ENCODE data around the gene BCL2L14. TPM values are rescaled to one million over a fixed set of nuclear protein-coding genes. Genes with fewer than 3 reads are reported as not detected.
A peak's percentile ranks its signal among the peaks of the same experiment; 100 is the strongest.

Gene BCL2L14
- polyA plus RNA-seq, 2 of the 4 experiments (the other 2 are of a cell fraction) = 0.06 TPM; not detected in 1

- Histone ChIP-seq H3K4me3 (no peak overlapping the region), H3K4me1 (0 out of 3 replicates have a peak, but pooled peaks cover 3% of the 10 kb centered on the region), H3K4me2 (no peak overlapping the region), H3K27ac (no peak overlapping the region), H3K9me3 (no peaks in the 10 kb centered on the region)
- 29% methylated on average over 3 of the region's 3 CpGs for WGBS (ENCODE audit: missing lambda C conversion rate)
- FAIRE-seq (no peak), DNase-seq (ENCODE audit: low read depth in 1 of 2, low spot score in 1 of 2) (no peak), ATAC-seq (no peak)
- POLR2A ChIA-PET = no interaction called here
- CTCF ChIA-PET = interaction anchor here (0.7 to 10.4 kb wide), 23 partner anchors 8 to 803 kb away, joined by 3 to 271 read pairs (median 5); no protein-coding TSS in a partner anchor
- TF ChIP-seq NFE2L2 (conservative IDR thresholded peaks at IDR 0.05; ENCODE audit: low read length) (no peak), CBX2 (IDR thresholded peaks at IDR 0.05; ENCODE audit: borderline replicate concordance, low read depth) (no peak), HEYL (CRISPR knock-in tag; IDR thresholded peaks at IDR 0.05) (no peak), CHD2 (IDR thresholded peaks at IDR 0.05; ENCODE audit: low read length, partially characterized antibody) (no peak), HOXA7 (CRISPR knock-in tag; IDR thresholded peaks at IDR 0.05) (no peak), MAX (IDR thresholded peaks at IDR 0.05) (no peak), EP300 (IDR thresholded peaks at IDR 0.05) (no peak)
These were observed 36.4 kb upstream of the BCL2L14 start for GRCh38 chr12:12034344-12034743.

- Histone ChIP-seq H3K4me3 (no peak overlapping the region), H3K9me3 (no peaks in the 10 kb centered on the region), H3K27ac (no peak overlapping the region), H3K4me2 (no peak overlapping the region), H3K4me1 (0 out of 3 replicates have a peak, but pooled peaks cover 3% of the 10 kb centered on the region)
- CTCF ChIA-PET = interaction anchor here (0.9 to 10.4 kb wide), 5 partner anchors 113 to 477 kb away, joined by 4 to 271 read pairs (median 17); no protein-coding TSS in a partner anchor
- WGBS (ENCODE audit: missing lambda C conversion rate) = 47% methylated on average over 1 of the region's 1 CpG
- TF ChIP-seq ZC3H11A (IDR thresholded peaks at IDR 0.05) = no peak
- TF ChIP-seq PBX3 (IDR thresholded peaks at IDR 0.05) = no peak
- TF ChIP-seq HOXA7 (CRISPR knock-in tag; IDR thresholded peaks at IDR 0.05) = no peak
- TF ChIP-seq HDAC2 (IDR thresholded peaks at IDR 0.05) = no peak
- no peak for TF ChIP-seq RARB (CRISPR knock-in tag; IDR thresholded peaks at IDR 0.05)
- TF ChIP-seq RFX5 (IDR thresholded peaks at IDR 0.05) = no peak
- TF ChIP-seq CTCF (IDR thresholded peaks at IDR 0.05) = no peak
- no peak for TF ChIP-seq HOXB13 (CRISPR knock-in tag; IDR thresholded peaks at IDR 0.05; ENCODE audit: low read depth)
- no peak for TF ChIP-seq USF2 (IDR thresholded peaks at IDR 0.05)
- no peak for TF ChIP-seq SMC3 (IDR thresholded peaks at IDR 0.05)
- no peak for TF ChIP-seq CBX2 (IDR thresholded peaks at IDR 0.05; ENCODE audit: borderline replicate concordance, low read depth)
- TF ChIP-seq, protein P1, sequence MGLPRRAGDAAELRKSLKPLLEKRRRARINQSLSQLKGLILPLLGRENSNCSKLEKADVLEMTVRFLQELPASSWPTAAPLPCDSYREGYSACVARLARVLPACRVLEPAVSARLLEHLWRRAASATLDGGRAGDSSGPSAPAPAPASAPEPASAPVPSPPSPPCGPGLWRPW (IDR thresholded peaks at IDR 0.05) = no peak
- no peak for TF ChIP-seq RCOR1 (IDR thresholded peaks at IDR 0.05; ENCODE audit: low read depth, low read length)
- no peak for TF ChIP-seq HOXB5 (CRISPR knock-in tag; IDR thresholded peaks at IDR 0.05)
- TF ChIP-seq NPAS2 (CRISPR knock-in tag; IDR thresholded peaks at IDR 0.05; ENCODE audit: borderline replicate concordance) = no peak
- POLR2A ChIA-PET = no interaction called here
- no peak for ATAC-seq
- DNase-seq (ENCODE audit: low read depth in 1 of 2, low spot score in 1 of 2) = no peak
- FAIRE-seq = no peak
These were observed 35.5 kb upstream of the BCL2L14 start for GRCh38 chr12:12035229-12035628.

DNA sequence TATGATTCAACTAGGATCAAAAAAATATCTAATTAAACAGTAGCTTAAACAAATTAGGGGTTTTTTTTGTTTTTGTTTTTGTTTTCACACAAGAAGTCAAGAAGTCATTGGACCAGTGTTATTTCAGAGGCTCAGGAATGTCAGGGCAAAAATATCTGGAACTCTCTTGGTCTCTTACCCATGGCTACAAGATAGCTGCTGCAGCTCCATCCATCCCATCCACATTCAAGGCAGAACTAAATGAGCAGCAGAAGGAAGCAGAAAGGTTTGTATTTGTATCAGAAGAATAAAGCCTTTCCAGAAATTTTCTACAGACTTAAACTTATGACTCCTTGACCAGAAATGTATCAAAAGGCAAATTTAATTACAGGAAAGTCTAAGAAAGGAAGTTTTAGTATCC lies 33.8 kb upstream of the BCL2L14 start:
- Histone ChIP-seq H3K27ac (no peak overlapping the region), H3K4me1 (0 out of 3 replicates have a peak, but pooled peaks cover 3% of the 10 kb centered on the region), H3K9me3 (no peaks in the 10 kb centered on the region), H3K4me3 (no peak overlapping the region), H3K4me2 (no peak overlapping the region)
- FAIRE-seq (peak; percentile 81), ATAC-seq (no peak), DNase-seq (ENCODE audit: low read depth in 1 of 2, low spot score in 1 of 2) (no peak)
- POLR2A ChIA-PET = no interaction called here
- TF ChIP-seq FOSL2 (IDR thresholded peaks at IDR 0.05) = no peak
- no peak for TF ChIP-seq FOSL2 (CRISPR knock-in tag; IDR thresholded peaks at IDR 0.05)
- no peak for TF ChIP-seq CHD4 (IDR thresholded peaks at IDR 0.05; ENCODE audit: borderline replicate concordance)
- TF ChIP-seq MAX (IDR thresholded peaks at IDR 0.05) = no peak
- CTCF ChIA-PET = interaction anchor here (0.6 to 10.4 kb wide), 9 partner anchors 11 to 673 kb away, joined by 3 to 271 read pairs (median 4); no protein-coding TSS in a partner anchor
